GM12878 (cell line): Measurements from ENCODE around the gene LRRC53. TPM values are rescaled to one million over a fixed set of nuclear protein-coding genes. Genes with fewer than 3 reads are reported as not detected.

ENCODE experiments used
- ATF3 ChIP-seq: IDR thresholded peaks from 2 replicates; pipeline ENCODE4 v1.6.1; 2011; ENCODE audit warnings: low read depth, mild to moderate bottlenecking, low read length, moderate library complexity, borderline replicate concordance; ENCODE audit errors: extremely low read depth
- CHD2 ChIP-seq: IDR thresholded peaks from 2 replicates; pipeline ENCODE4 v1.6.1; 2011; ENCODE audit warnings: low read depth, low read length, improper control_type of control experiment, borderline replicate concordance
- E2F4 ChIP-seq: IDR thresholded peaks from 2 replicates; pipeline ENCODE4 v1.6.1; 2012; ENCODE audit warnings: low read depth, low read length, improper control_type of control experiment
- E4F1 ChIP-seq: fragments of 450-650 bp; IDR thresholded peaks from 2 replicates; pipeline ENCODE4 v1.6.1; 2018; ENCODE audit warnings: borderline replicate concordance, mild to moderate bottlenecking; ENCODE audit not compliant: partially characterized antibody
- ELK1 ChIP-seq: IDR thresholded peaks from 2 replicates; pipeline ENCODE4 v1.6.1; 2012; ENCODE audit warnings: low read depth, low read length, improper control_type of control experiment
- FOXM1 ChIP-seq: IDR thresholded peaks from 2 replicates; pipeline ENCODE4 v1.6.1; 2012; ENCODE audit warnings: low read depth, mild to moderate bottlenecking, inconsistent platforms, low read length, moderate library complexity
- IKZF1 ChIP-seq: fragments of 450-650 bp; conservative IDR thresholded peaks from 2 replicates; pipeline ENCODE4 v1.6.1; 2017; ENCODE audit warnings: antibody characterized with exemption, mild to moderate bottlenecking
- MYC ChIP-seq: IDR thresholded peaks from 2 replicates; pipeline ENCODE4 v1.6.1; 2011; ENCODE audit warnings: mild to moderate bottlenecking, low read length, moderate library complexity, inconsistent platforms; ENCODE audit not compliant: insufficient read depth, insufficient replicate concordance, insufficient read length, severe bottlenecking
- SREBF2 ChIP-seq: IDR thresholded peaks from 2 replicates; pipeline ENCODE4 v1.6.1; 2012; ENCODE audit warnings: mild to moderate bottlenecking, low read length
- polyA plus RNA-seq, 11 experiments: library from polyadenylated mRNA; depleted of rRNA in 4 of 11; unstranded in 6 of 11; stranded (reverse) in 5 of 11; fragments of >200 nt; fragmentation: Nextera tagmentation in 4 of 11; fragmentation: Illumina TruSeq in 1 of 11; extraction: Ambion mirVana in 4 of 11; extraction: Trizol in 1 of 11; gene quantifications; 1 replicate in 1 of 11; 2 replicates in 10 of 11; pipeline versions ENCODE4 v1.2.1 to v1.2.3, GENCODE V29; 2011 to 2016; ENCODE audit warnings: inconsistent platforms in 2 of 11, missing spikeins in 2 of 11, low read depth in 1 of 11
- total RNA-seq, 4 experiments: library from RNA; depleted of rRNA in 3 of 4; stranded (reverse); fragments of >200 nt in 3 of 4; fragmentation: Illumina TruSeq in 1 of 4; extraction: Trizol in 1 of 4; gene quantifications; 2 replicates each; pipeline versions ENCODE4 v1.2.1 to v1.2.3, GENCODE V29; 2013 to 2021

Gene LRRC53
- total and polyA plus RNA-seq, 10 of the 15 experiments (the other 5 are each of a cell fraction or from before 2014, with no cell fraction given), result not detected

- TF ChIP-seq FOXM1, result no peak
- TF ChIP-seq IKZF1, result no peak
- no peak for TF ChIP-seq ELK1
- TF ChIP-seq MYC, result no peak
- no peak for TF ChIP-seq E2F4
- TF ChIP-seq E4F1, result no peak
- TF ChIP-seq SREBF2, result no peak
- no peak for TF ChIP-seq CHD2
- no peak for TF ChIP-seq ATF3
These were observed 89.8 kb downstream of the LRRC53 start (continued) for GRCh38 chr1:74422421-74423292.
